ENCODE data around the gene COL8A1. TPM values are rescaled to one million over a fixed set of nuclear protein-coding genes. Genes with fewer than 3 reads are reported as not detected.

COL8A1 gene
- total and polyA plus RNA-seq, 2 donors (not counting 1 experiment from before 2014, with no cell fraction given): 0.12 TPM; not detected in 1

- ATAC-seq (ENCODE audit: low read depth) (no peak), DNase-seq (no peak)
- H3K9ac ChIP-seq (ENCODE audit: low read length): no peak overlapping the region
- ChIA-PET POLR2A (no interaction called here), CTCF (no interaction called here)
- H3K4me3 ChIP-seq (ENCODE audit: control extremely low read depth in 1 of 5, extremely low read depth in 1 of 5, insufficient read depth in 1 of 5, low read depth in 2 of 5, low read length in 4 of 5): no peak overlapping the region
- H3K9me3 Mint-ChIP-seq (ENCODE audit: insufficient read depth): no peaks in the 10 kb centered on the region
- TF ChIP-seq EZH2 (IDR thresholded peaks at IDR 0.05; ENCODE audit: borderline replicate concordance, insufficient read depth, low read depth, low read length, poor library complexity, severe bottlenecking): no peak
- no peak for TF ChIP-seq CTCF (IDR thresholded peaks at IDR 0.05)
- intact Hi-C loops (cut with micrococcal nuclease): no loop called here
- 89% methylated on average over 8 of the region's 8 CpGs for WGBS (ENCODE audit: insufficient coverage)
- no peak overlapping the region for H3K27ac ChIP-seq (ENCODE audit: low read length in 2 of 2)
- peaks cover 0 to 3% (median 0%) of the 10 kb centered on the region in 3 donors for H3K9me3 ChIP-seq (ENCODE audit: control extremely low read depth in 1 of 3, control insufficient read depth in 2 of 3, insufficient read depth in 1 of 3, low read length in 2 of 3)
- no peak overlapping the region for H3K4me3 Mint-ChIP-seq
- no peaks in the 10 kb centered on the region for H3K79me2 ChIP-seq (ENCODE audit: control insufficient read depth, insufficient read depth, low read length)
- H3K4me1 Mint-ChIP-seq: no peaks in the 10 kb centered on the region
- H3K27me3 ChIP-seq (replicated peaks in 1 of 4; ENCODE audit: control extremely low read depth in 1 of 4, control insufficient read depth in 3 of 4, insufficient read depth in 4 of 4, low read length in 3 of 4): no peaks in the 10 kb centered on the region
- peaks cover 11% of the 10 kb centered on the region for H3K27me3 Mint-ChIP-seq
- no peaks in the 10 kb centered on the region for H3K4me1 ChIP-seq (ENCODE audit: control insufficient read depth in 2 of 2, insufficient read depth in 2 of 2, low read length in 2 of 2)
- no peak overlapping the region for H2AFZ ChIP-seq (ENCODE audit: insufficient read depth, low read depth, low read length, poor library complexity, severe bottlenecking)
- H4K20me1 ChIP-seq (ENCODE audit: control insufficient read depth, insufficient read depth, low read length, poor library complexity, severe bottlenecking): no peaks in the 10 kb centered on the region
- H3K4me2 ChIP-seq (replicated peaks; ENCODE audit: low read depth, low read length, poor library complexity, severe bottlenecking): no peak overlapping the region
- no peaks in the 10 kb centered on the region for H3K36me3 ChIP-seq (replicated peaks in 1 of 2; ENCODE audit: control extremely low read depth in 1 of 2, control insufficient read depth in 1 of 2, extremely low read depth in 1 of 2, insufficient read depth in 2 of 2, low read length in 1 of 2)
- no peak overlapping the region for H3K27ac Mint-ChIP-seq
Observed at GRCh38 chr3:99794485-99794884, 156.1 kb downstream of the COL8A1 start.

GRCh38 chr3:99795573-99795972 is 157.2 kb downstream of the COL8A1 start:
- Histone ChIP-seq H3K4me1 (ENCODE audit: control insufficient read depth in 2 of 2, insufficient read depth in 2 of 2, low read length in 2 of 2) (no peaks in the 10 kb centered on the region), H3K79me2 (ENCODE audit: control insufficient read depth, insufficient read depth, low read length) (no peaks in the 10 kb centered on the region), H3K4me3 (ENCODE audit: control extremely low read depth in 1 of 5, extremely low read depth in 1 of 5, insufficient read depth in 1 of 5, low read depth in 2 of 5, low read length in 4 of 5) (no peak overlapping the region), H3K4me2 (replicated peaks; ENCODE audit: low read depth, low read length, poor library complexity, severe bottlenecking) (no peak overlapping the region), H3K27ac (ENCODE audit: low read length in 2 of 2) (no peak overlapping the region), H3K36me3 (replicated peaks in 1 of 2; ENCODE audit: control extremely low read depth in 1 of 2, control insufficient read depth in 1 of 2, extremely low read depth in 1 of 2, insufficient read depth in 2 of 2, low read length in 1 of 2) (no peaks in the 10 kb centered on the region), H3K9ac (ENCODE audit: low read length) (no peak overlapping the region), H4K20me1 (ENCODE audit: control insufficient read depth, insufficient read depth, low read length, poor library complexity, severe bottlenecking) (no peaks in the 10 kb centered on the region), H3K9me3 (ENCODE audit: control extremely low read depth in 1 of 3, control insufficient read depth in 2 of 3, insufficient read depth in 1 of 3, low read length in 2 of 3) (peaks cover 0 to 3% (median 0%) of the 10 kb centered on the region in 3 donors), H2AFZ (ENCODE audit: insufficient read depth, low read depth, low read length, poor library complexity, severe bottlenecking) (no peak overlapping the region), H3K27me3 (replicated peaks in 1 of 4; ENCODE audit: control extremely low read depth in 1 of 4, control insufficient read depth in 3 of 4, insufficient read depth in 4 of 4, low read length in 3 of 4) (no peaks in the 10 kb centered on the region)
- CTCF ChIA-PET: no interaction called here
- ATAC-seq (ENCODE audit: low read depth) (no peak), DNase-seq (no peak)
- H3K4me3 Mint-ChIP-seq: no peak overlapping the region
- no peak overlapping the region for H3K27ac Mint-ChIP-seq
- intact Hi-C loops (cut with micrococcal nuclease): no loop called here
- H3K27me3 Mint-ChIP-seq: peaks cover 6% of the 10 kb centered on the region
- no peak for TF ChIP-seq EZH2 (IDR thresholded peaks at IDR 0.05; ENCODE audit: borderline replicate concordance, insufficient read depth, low read depth, low read length, poor library complexity, severe bottlenecking)
- no peak for TF ChIP-seq CTCF (IDR thresholded peaks at IDR 0.05)
- no peaks in the 10 kb centered on the region for H3K9me3 Mint-ChIP-seq (ENCODE audit: insufficient read depth)
- 90% methylated on average over 15 of the region's 15 CpGs for WGBS (ENCODE audit: insufficient coverage)
- POLR2A ChIA-PET: no interaction called here
- H3K4me1 Mint-ChIP-seq: no peaks in the 10 kb centered on the region
